NCI-H2227 treated with DMSO at 0.1 percent for 48 hours (cell line): ENCODE data around the gene ZNF316.

ENCODE experiments used
- DNase-seq: peaks from one replicate; lab custom pipeline; 2025; lab: John Stamatoyannopoulos, UW

Gene ZNF316

GRCh38 chr7:6691609-6692106, 54.5 kb downstream of the ZNF316 start:
- DNase-seq = no peak

- no peak for DNase-seq
Measured at GRCh38 chr7:6700793-6701192, 63.7 kb downstream of the ZNF316 start.

GRCh38 chr7:6701860-6702259, 64.7 kb downstream of the ZNF316 start:
- no peak for DNase-seq
